HG03521 (cell line): Measurements from ENCODE around the gene RPS6KA1.
"Not testable (repeated sequence)": the region's sequence is repeated elsewhere in the genome, so short reads cannot be mapped to it uniquely, and the experiment has no call there.

Experiments used
- ATAC-seq: cut with Tn5 transposase; IDR thresholded peaks from one replicate; pipeline ENCODE4 v1.9.1; 2021; ENCODE audit warnings: mild to moderate bottlenecking, moderate library complexity; ENCODE audit not compliant: unreplicated experiment

Gene RPS6KA1

DNA sequence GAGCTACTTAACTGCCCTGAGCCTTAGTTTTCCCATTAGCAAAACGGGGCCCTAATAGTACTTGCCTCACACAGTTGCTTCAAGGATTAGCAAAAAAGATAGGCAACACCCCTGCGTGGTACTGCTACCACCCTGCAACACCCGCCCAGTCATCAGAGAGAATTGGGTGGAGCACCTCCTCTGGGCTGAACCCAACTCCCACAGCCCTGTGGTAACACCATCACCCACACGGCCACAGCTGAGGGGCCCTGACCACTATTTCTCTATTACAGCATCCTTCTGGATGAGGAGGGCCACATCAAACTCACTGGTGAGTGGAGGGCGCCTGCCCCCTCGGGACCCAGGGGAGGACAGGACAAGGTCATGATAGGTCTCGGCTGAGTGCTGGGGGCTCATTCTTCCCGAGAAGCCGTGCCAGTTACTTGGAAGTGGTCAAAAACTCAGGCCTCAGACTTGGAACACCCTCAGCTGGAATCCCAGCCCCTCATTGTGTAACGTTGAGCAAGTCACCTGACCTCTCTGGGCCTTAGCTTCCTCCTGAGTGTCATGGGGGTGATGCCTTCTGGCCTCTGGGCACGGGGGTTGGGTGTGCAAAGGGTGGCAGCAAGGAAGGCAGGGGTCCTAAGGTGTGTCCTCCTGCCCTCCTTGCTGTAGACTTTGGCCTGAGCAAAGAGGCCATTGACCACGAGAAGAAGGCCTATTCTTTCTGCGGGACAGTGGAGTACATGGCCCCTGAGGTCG lies 24.6 kb downstream of the RPS6KA1 start:
- ATAC-seq = no peak

DNA sequence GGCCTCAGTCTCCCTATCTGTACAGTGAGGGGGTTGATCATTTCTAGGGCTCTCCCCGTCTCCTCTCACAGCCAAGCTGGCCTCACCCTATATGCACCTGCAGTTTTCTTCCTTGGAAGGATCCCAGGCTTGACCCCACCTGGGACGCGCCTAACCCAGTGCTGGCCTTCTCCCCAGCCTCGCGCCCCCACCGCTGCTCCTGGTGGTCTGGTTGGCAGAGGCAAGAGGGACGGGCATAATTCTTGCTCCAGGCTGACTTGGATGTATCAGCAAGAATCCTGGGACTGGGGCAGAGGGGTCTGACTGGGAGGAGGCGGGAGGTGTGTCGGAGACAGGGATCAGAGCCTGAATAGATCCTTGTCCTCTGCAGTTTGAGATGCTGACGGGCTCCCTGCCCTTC lies 25.2 kb downstream of the RPS6KA1 start:
- ATAC-seq = no peak

DNA sequence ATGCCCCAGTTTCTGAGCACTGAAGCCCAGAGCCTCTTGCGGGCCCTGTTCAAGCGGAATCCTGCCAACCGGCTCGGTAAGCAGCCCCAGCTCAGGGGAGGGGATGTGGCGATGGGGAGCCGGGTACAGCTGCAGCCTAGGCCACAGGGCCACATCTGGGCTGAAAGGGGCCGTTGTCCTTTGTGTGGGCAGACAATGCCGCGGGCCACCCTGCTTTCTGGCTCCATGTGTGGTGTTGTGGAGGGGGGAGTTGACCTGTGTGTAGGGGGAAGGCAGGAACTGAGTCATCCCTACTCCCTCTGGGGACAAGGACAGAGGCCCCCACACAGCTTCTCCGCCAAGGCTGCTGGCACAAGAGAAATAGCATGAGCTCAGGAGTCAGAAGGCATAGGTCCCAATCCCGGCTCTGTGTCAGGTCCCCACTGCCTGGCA lies 26.0 kb downstream of the RPS6KA1 start:
- ATAC-seq = no peak

DNA sequence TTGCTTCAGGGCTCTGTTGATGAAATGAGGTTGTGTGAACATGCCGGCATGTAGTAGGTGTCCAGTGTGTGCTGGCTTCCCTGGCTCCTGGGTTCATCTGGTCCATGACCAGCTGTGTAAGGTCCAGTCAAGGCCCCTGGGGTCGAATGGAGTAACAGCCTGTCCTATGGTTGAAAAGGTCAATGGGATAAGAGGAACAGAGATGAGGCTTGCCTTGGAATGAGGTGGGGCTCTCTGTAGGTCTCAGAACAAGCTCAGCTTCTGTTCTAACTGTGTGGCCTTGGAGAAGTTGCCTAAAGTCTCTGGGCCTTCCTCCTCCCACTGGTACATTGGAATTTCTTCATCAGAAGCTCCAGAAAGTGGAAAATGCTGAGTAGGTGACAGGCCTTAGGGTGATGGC lies 26.6 kb downstream of the RPS6KA1 start:
- no peak for ATAC-seq

DNA sequence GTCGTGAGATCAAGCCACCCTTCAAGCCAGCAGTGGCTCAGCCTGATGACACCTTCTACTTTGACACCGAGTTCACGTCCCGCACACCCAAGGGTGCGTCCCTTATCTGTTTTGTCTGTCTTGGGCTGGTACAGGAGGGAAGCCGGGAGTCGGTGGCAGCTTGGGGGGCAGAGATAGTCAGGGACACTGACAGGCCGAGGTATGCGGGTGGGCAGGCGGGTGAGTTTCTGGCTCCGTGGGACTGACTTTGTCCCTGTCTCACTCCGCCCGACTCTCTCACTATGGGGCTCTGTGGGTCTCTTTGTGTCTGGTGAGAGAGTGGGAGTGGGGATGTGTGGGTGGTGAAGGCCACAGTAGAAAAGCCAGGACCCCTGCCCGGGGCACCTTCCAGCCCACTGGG lies 27.4 kb downstream of the RPS6KA1 start:
- ATAC-seq = no peak

DNA sequence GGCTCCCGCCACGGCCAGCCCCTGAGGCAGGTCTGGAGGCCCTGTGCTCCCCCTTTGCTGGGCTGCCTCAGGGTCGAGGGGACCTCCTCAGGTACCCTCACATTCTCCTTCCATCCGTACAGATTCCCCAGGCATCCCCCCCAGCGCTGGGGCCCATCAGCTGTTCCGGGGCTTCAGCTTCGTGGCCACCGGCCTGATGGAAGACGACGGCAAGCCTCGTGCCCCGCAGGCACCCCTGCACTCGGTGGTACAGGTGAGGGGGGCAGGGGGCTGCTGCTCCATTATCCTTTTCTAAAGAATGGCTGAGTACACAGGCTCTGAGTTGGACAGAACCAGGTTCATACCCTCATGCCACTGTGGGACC lies 29.1 kb downstream of the RPS6KA1 start:
- no peak for ATAC-seq

DNA sequence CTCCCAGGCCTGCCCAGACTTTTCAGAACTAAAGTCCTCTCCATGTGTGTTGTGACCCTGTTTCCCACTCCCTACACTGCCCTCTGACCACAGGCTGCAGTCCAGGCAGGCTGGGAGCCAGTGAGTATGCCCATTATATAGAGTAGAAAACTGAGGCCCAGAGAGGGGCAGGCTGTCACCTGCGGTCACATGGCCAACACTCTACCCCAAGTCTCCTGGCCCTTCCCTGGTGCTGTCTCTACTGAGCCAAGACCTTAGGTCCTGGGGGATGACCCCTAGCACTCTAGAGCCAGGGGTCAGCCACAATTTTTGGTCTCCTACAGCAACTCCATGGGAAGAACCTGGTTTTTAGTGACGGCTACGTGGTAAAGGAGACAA lies 30.8 kb downstream of the RPS6KA1 start:
- no peak for ATAC-seq

DNA sequence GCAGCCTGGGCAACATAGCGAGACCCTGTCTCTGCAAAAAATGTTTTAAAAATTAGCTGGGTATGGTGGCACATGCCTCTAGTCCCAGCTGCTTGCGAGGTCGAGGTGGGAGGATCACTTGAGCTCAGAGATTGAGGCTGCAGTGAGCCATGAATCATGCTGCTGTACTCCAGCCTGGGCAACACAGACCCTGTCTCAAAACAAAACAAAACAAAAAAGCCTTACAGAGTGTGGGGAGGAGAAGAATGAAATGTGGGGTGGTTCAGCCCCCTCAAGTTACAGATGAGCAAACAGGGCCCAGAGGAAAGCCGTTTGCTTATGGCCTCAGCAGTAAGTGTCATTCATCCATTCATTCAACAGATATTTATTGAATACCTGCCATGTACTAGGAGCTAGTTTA lies 40.7 kb downstream of the RPS6KA1 start:
- ATAC-seq = no peak

DNA sequence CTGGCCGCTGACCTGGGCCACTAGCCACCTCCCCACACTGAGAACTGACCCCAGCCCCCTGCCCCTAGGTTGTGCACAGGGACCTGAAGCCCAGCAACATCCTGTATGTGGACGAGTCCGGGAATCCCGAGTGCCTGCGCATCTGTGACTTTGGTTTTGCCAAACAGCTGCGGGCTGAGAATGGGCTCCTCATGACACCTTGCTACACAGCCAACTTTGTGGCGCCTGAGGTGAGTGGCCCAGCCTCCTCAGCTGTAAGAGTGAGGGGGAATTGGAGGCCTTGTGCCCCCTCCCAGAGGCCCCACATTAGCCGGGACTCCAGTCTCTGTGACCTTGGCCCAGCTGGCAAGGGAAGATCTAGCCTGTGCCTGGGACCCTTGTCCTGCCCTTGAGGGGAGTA lies 41.8 kb downstream of the RPS6KA1 start:
- no peak for ATAC-seq

DNA sequence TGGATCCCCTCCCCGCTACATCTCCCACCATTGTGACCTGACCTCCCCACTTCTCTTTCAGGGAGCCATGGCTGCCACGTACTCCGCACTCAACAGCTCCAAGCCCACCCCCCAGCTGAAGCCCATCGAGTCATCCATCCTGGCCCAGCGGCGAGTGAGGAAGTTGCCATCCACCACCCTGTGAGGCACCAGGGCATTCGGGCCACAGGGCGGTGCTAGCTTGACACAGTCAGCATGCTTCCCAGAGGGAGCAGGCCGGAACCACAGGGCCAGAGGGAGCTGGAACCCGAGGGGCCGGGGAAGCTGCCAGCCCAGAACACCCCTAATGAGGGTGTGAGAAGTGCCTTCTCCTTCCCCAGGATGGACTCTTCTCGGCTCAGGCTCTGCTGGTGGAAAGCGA lies 44.5 kb downstream of the RPS6KA1 start:
- ATAC-seq = no peak

DNA sequence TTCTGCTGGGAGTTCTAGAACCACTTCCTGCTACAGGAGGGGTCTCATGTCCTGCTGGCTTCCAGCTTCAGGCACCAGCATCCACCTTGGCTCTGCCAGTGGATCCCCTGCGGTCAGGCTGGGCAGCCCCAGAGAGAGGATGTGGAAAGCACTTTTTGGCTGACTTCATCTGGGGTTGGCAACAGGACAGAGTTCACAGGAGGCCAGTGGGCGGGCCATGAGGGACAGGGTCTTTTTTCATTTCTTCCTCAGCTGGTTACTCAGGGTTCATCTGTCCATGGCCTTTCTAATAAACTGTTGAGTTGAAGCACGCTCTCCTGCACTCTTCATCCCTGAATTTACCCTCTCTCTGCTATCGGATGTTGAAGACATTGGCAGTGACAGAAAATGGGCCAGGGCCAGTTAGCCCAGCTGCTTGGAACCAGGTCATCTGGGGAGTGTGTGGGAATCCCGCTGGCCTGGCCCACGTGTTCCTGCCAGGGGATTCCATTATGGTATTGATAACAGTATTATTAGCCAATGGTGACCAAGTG lies 45.2 kb downstream of the RPS6KA1 start:
- no peak for ATAC-seq

DNA sequence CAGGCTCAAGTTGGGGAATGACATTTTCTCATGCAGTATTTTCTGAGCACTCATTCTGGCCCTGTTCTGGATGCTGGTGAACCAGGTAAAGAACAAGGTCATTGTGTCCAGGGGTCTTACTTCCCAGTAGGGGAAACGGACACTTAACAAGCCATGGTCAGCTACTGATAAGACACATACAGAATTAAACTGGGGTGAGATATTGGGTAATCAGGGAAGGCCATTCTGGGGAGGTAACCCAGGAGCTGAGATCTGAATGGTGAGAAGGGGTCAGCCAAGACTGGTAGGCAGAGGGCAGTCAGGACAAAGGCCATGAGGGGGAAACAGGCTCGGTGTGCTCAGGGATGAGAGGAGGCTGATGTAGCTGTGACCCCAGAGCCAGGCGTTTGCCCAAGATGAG lies 45.8 kb downstream of the RPS6KA1 start:
- ATAC-seq = no peak

DNA sequence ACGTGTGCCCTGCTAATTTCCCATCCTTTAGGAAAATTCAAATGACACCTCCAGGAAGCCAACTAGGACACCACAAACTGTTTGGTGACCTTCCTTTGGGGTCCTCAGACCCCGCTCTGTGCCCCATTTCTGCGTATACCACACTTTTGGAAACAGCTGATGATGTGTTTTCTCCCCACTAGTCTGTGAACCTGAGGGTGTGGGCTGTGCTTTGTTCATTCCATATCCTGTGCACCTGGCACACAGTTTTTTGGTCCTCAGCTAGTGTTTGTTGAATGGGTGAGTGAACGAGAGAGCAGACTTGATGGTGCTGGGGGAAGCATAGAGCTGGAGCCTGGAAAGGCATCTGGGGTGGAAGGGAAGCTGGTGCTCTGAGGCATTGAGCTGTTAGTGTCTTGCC lies 48.6 kb downstream of the RPS6KA1 start:
- no peak for ATAC-seq

DNA sequence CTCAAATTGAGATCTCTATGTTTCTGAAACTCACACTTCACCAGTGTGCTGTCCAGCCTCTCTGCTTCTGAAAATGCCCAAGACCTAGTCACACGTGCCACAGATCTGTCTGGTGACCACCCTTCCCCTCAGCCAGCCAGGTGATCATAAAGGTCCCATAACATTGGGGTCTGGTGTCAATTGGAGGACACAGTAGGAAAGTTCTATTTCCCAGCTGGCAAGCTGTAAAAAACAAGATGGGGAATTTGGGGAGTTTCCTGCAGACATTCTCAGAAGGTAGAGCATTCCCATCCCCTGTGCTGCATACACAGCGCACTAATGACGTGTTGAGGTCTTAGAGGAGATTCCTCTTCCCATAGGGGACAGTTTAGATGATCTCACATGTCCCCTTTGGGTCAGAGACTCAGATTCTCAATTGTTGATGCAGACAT lies 50.1 kb downstream of the RPS6KA1 start:
- ATAC-seq = no peak

DNA sequence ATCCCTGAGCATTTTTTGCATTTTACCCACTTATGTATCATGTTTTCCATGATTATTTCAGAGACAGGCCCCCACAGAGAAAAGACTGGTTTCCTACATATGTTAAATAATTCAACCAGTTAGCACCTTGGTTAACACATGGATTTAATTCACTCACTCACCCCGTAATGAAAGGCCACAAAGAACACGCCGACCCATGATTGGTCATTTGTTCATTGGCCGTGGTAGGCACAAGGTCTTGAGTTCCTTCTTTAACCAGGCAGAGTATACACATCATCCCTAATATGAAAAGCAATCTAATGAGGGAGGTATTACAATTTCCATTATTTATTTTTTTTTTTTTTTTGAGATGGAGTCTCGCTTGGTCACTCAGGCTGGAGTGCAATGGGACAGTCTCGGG lies 50.6 kb downstream of the RPS6KA1 start:
- ATAC-seq = no peak

DNA sequence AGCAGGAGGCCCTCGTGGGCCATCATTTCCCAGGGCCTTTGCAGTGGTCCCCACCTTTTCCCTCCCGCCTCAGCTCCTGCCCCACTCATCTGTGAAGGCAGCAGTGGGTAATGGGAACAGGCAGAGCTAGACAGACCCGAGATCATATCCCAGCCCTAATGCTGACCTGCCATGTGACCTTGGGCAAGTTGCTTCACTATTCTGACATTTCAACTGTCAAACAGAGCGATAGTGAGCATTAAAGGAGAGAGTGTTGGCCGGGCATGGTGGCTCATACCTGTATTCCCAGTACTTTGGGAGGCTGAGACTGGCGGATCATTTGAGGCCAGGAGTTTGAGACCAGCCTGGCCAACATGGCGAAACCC lies 51.7 kb downstream of the RPS6KA1 start:
- no peak for ATAC-seq

DNA sequence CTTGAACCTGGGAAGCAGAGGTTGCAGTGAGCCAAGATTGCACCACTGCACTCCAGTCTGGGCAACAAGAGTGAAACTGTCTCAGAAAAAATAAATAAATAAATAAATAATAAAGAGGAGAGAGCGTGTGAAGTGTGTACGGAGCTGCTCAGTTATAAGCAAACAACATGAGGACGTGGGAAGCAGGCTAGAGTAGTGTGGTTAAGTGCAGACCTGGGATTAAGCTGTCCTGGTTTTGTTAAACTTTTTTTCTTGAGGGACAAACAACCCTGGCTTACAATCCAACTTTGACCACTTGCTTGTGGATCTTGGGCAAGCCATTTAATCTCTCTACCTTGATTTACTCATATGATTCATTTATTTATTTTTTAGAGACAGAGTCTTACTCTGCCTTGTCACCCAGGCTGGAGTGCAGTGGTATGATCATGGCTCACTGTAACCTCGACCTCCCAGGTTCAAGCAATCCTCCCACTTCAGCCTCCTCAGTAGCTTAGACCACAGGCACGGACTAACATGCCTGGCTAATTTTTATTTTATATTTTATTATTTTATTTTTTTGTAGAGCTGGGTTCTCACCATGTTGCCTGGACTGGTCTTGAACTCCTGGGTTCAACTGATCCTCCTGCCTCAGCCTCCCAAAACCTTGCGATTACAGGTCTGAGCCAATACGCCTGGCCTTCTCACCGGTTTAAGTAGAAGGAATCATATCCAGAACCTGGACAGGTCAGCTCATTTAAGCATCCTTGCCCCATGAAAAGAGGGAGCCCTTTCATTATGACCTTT lies 52.7 kb downstream of the RPS6KA1 start:
- ATAC-seq = no peak

DNA sequence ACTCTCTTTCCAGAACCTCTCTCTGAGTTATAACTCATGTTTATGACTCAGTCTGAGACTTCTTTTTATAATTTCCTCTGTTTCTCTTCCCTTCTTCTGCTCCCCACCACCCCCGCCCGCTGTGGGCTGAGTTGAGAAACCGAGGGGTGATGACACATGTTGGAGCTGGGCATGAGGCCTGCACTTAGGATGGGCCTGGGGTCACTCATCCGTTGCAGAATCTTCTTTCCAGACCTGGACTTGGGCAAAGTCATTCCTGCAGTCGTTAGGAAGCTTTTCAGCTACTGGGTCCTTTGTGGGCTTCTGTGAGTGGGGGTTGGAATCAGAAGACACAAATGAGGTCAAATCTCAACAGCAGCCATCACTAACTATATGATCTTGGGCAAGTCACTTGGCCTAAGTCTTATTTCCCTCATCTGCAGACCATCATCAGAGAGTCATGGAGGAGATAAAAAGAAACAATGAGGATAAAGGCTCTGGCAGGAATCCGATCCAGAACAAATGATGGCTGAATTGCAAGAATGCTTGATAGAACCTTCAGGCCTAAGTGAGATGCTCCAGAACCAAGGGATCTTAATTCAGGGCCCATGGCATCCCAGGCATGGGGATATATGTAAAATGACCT lies 53.4 kb downstream of the RPS6KA1 start:
- ATAC-seq = no peak

DNA sequence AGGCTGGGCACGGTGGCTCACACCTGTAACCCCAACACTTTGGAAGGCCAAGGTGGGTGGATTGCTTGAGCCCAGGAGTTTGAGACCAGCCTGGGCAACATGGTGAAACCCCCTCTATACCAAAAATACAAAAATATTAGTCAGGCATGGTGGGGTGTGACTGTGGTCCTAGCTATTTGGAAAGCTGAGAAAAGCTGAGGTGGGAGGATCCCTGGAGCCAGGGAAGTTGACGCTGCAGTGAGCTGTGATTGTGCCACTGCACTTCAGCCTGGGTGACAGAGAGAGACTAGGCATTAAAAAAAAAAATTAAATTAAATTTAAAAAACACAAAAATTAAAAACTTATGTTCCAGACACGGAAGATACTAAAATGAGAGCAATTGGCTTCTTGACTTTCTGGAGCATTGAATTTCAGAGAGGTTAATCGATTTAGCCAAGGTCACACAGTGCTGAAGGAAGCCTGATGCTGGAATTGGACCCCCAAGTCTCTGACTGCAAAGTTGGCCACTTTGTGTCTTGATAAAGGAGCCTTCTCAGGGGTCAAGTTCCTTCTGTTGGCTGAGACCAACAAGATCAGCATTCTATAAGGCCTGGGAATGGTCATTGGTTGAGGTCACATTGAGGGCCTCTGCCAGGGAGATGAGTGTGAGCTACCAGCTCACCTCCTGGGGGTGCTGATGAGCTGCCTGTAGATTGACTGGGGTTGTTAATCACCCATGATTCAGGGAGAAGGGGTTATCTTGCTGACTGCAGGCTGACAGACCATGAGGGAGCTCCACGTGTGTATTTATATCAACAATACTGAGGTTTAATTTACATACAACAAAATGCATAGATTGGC lies 54.3 kb downstream of the RPS6KA1 start:
- no peak for ATAC-seq

DNA sequence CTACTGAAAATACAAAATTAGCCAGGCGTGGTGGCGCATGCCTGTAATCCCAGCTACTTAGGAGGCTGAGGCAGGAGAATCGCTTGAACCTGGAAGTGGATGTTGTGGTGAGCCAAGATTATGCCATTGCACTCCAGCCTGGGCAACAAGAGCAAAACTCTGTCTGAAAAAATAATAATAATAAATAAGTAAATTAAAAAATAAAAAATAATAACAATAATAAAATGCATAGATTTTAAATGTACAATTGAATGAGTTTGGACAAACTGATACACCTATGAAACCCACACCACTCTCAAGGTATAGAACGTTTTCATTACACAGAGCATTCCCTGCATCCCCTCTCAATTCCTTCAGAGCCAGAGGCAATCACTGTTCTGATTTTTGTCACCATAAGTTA lies 55.0 kb downstream of the RPS6KA1 start:
- not testable (repeated sequence) for ATAC-seq

DNA sequence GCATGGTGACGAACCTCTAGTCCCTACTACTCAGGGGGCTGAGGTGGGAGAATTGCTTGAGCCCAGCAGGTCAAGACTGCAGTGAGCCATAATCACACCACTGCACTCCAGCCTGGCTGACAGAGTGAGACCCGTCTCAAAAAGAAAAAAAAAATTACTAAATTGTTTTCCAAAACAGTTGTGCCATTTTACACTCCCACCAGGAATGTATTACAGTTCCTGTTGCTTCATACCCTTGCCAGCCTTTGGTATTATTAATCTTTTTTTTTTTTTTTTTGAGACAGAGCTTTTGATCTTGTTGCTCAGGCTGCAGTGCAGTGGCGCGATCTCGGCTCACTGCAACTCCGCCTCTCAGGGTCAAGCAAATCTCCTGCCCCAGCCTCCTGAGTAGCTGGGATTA lies 55.9 kb downstream of the RPS6KA1 start:
- ATAC-seq = no peak
